HEK293 (cell line): ENCODE results near the gene TMCC2.

Source experiments
- CTCF ChIA-PET: fragments of 350-600 bp; formaldehyde crosslinking; extraction: SDS; loops from one replicate; lab custom pipeline; 2021; ENCODE audit warnings: antibody characterized with exemption; lab: Yijun Ruan, JAX
- POLR2A ChIA-PET: fragments of 300-600 bp; formaldehyde crosslinking; extraction: SDS; loops from one replicate; lab custom pipeline; 2020; ENCODE audit warnings: antibody characterized with exemption, inconsistent platforms; lab: Yijun Ruan, JAX
- H3K27ac ChIP-seq: fragments of 200-500 bp; sonication (Bioruptor generic); 2 replicates; pipeline ENCODE4 v1.5.1; 2014; ENCODE audit warnings: low read depth, low read length, control low read depth, inconsistent platforms; ENCODE audit errors: extremely low read depth
- H3K36me3 ChIP-seq, 2 experiments: fragments of 200-500 bp in 1 of 2; sonication (Bioruptor generic) in 1 of 2; 1 replicate in 1 of 2; 2 replicates in 1 of 2; pipeline ENCODE4 v1.5.1; 2014 to 2017; ENCODE audit warnings: inconsistent platforms in 2 of 2, low read length in 2 of 2; ENCODE audit not compliant: control insufficient read depth in 2 of 2, insufficient read depth in 1 of 2
- H3K4me1 ChIP-seq: fragments of 200-500 bp; sonication (Bioruptor generic); 2 replicates; pipeline ENCODE4 v1.5.1; 2014; ENCODE audit warnings: mild to moderate bottlenecking, low read length, inconsistent platforms; ENCODE audit not compliant: control insufficient read depth, insufficient read depth
- H3K4me3 ChIP-seq: 2 replicates; pipeline ENCODE4 v1.5.1; 2011; ENCODE audit warnings: low read depth, mild to moderate bottlenecking, control low read depth, low read length, moderate library complexity
- H3K9me3 ChIP-seq: fragments of 200-500 bp; sonication (Bioruptor generic); 2 replicates; pipeline ENCODE4 v1.5.1; 2014; ENCODE audit warnings: low read depth, low read length, inconsistent platforms; ENCODE audit not compliant: control insufficient read depth, insufficient read depth
- HOXD13 ChIP-seq: sonication (generic); formaldehyde crosslinking; IDR thresholded peaks from 2 replicates; pipeline ENCODE4 v1.8.0; 2022; ENCODE audit warnings: missing genetic modification reagents, borderline replicate concordance
- SP7 ChIP-seq: fragments of 450-650 bp; formaldehyde crosslinking; IDR thresholded peaks from 2 replicates; pipeline ENCODE4 v1.5.1; 2016; ENCODE audit warnings: missing biosample characterization, missing genetic modification characterization
- ZBTB20 ChIP-seq: fragments of 450-650 bp; formaldehyde crosslinking; IDR thresholded peaks from 2 replicates; pipeline ENCODE4 v1.5.1; 2016; ENCODE audit warnings: missing biosample characterization, missing genetic modification characterization
- ZBTB26 ChIP-seq: fragments of 450-650 bp; formaldehyde crosslinking; optimal IDR thresholded peaks from 2 replicates; pipeline ENCODE3; 2016; ENCODE audit warnings: missing biosample characterization, mild to moderate bottlenecking, missing genetic modification characterization
- ZFHX2 ChIP-seq: fragments of 450-650 bp; formaldehyde crosslinking; conservative IDR thresholded peaks from 2 replicates; pipeline ENCODE4 v1.5.1; 2016; ENCODE audit warnings: missing biosample characterization, missing genetic modification characterization
- ZFP3 ChIP-seq: fragments of 450-650 bp; formaldehyde crosslinking; IDR thresholded peaks from 2 replicates; pipeline ENCODE4 v1.5.1; 2016; ENCODE audit warnings: low read depth, missing biosample characterization, missing genetic modification characterization
- ZFP41 ChIP-seq: fragments of 450-650 bp; formaldehyde crosslinking; IDR thresholded peaks from 2 replicates; pipeline ENCODE4 v1.5.1; 2016; ENCODE audit warnings: missing biosample characterization, missing genetic modification characterization, borderline replicate concordance
- ZNF16 ChIP-seq: fragments of 450-650 bp; formaldehyde crosslinking; IDR thresholded peaks from 2 replicates; pipeline ENCODE4 v1.5.1; 2016; ENCODE audit warnings: low read depth, missing biosample characterization, missing genetic modification characterization
- ZNF202 ChIP-seq: fragments of 450-650 bp; formaldehyde crosslinking; IDR thresholded peaks from 2 replicates; pipeline ENCODE4 v1.5.1; 2016; ENCODE audit warnings: missing biosample characterization, missing genetic modification characterization, borderline replicate concordance
- ZNF221 ChIP-seq: fragments of 450-650 bp; formaldehyde crosslinking; IDR thresholded peaks from 2 replicates; pipeline ENCODE4 v1.5.1; 2017; ENCODE audit warnings: missing biosample characterization, missing genetic modification characterization, borderline replicate concordance
- ZNF266 ChIP-seq: fragments of 450-650 bp; formaldehyde crosslinking; IDR thresholded peaks from 2 replicates; pipeline ENCODE4 v1.5.1; 2016; ENCODE audit warnings: missing biosample characterization, missing genetic modification characterization, low read depth
- ZNF354C ChIP-seq: fragments of 450-650 bp; formaldehyde crosslinking; IDR thresholded peaks from 2 replicates; pipeline ENCODE4 v1.5.1; 2016; ENCODE audit warnings: missing biosample characterization, missing genetic modification characterization, low read depth, borderline replicate concordance
- ZNF48 ChIP-seq: fragments of 450-650 bp; formaldehyde crosslinking; IDR thresholded peaks from 2 replicates; pipeline ENCODE4 v1.5.1; 2016; ENCODE audit warnings: missing biosample characterization, missing genetic modification characterization
- ZNF488 ChIP-seq: fragments of 450-650 bp; formaldehyde crosslinking; IDR thresholded peaks from 2 replicates; pipeline ENCODE4 v1.5.1; 2016; ENCODE audit warnings: missing biosample characterization, missing genetic modification characterization
- ZNF510 ChIP-seq: fragments of 450-650 bp; formaldehyde crosslinking; IDR thresholded peaks from 2 replicates; pipeline ENCODE4 v1.5.1; 2018; ENCODE audit warnings: mild to moderate bottlenecking, missing genetic modification characterization, missing biosample characterization; ENCODE audit not compliant: insufficient replicate concordance
- ZNF561 ChIP-seq: fragments of 450-650 bp; IDR thresholded peaks from 2 replicates; pipeline ENCODE4 v1.5.1; 2018; ENCODE audit warnings: missing biosample characterization, missing genetic modification characterization, borderline replicate concordance
- ZNF600 ChIP-seq: fragments of 450-650 bp; formaldehyde crosslinking; IDR thresholded peaks from 2 replicates; pipeline ENCODE4 v1.5.1; 2016; ENCODE audit warnings: missing biosample characterization, missing genetic modification characterization
- ZNF664 ChIP-seq: fragments of 450-650 bp; formaldehyde crosslinking; IDR thresholded peaks from 2 replicates; pipeline ENCODE4 v1.5.1; 2016; ENCODE audit warnings: missing biosample characterization, missing genetic modification characterization
- ZNF692 ChIP-seq: fragments of 450-650 bp; formaldehyde crosslinking; IDR thresholded peaks from 2 replicates; pipeline ENCODE4 v1.5.1; 2016; ENCODE audit warnings: missing biosample characterization, missing genetic modification characterization
- ZNF768 ChIP-seq: fragments of 450-650 bp; formaldehyde crosslinking; IDR thresholded peaks from 2 replicates; pipeline ENCODE4 v1.5.1; 2018; ENCODE audit warnings: missing biosample characterization, mild to moderate bottlenecking, missing genetic modification characterization
- ZNF791 ChIP-seq: fragments of 450-650 bp; formaldehyde crosslinking; IDR thresholded peaks from 2 replicates; pipeline ENCODE4 v1.5.1; 2016; ENCODE audit warnings: missing biosample characterization, missing genetic modification characterization
- ZNF837 ChIP-seq: fragments of 450-650 bp; formaldehyde crosslinking; IDR thresholded peaks from 2 replicates; pipeline ENCODE4 v1.5.1; 2016; ENCODE audit warnings: missing biosample characterization, missing genetic modification characterization
- ZSCAN23 ChIP-seq: fragments of 450-650 bp; formaldehyde crosslinking; IDR thresholded peaks from 2 replicates; pipeline ENCODE4 v1.5.1; 2016; ENCODE audit warnings: missing biosample characterization, missing genetic modification characterization
- ZSCAN5A ChIP-seq: fragments of 450-650 bp; formaldehyde crosslinking; IDR thresholded peaks from 2 replicates; pipeline ENCODE4 v1.5.1; 2016; ENCODE audit warnings: missing biosample characterization, missing genetic modification characterization
- ZXDB ChIP-seq: fragments of 450-650 bp; formaldehyde crosslinking; IDR thresholded peaks from 2 replicates; pipeline ENCODE4 v1.5.1; 2016; ENCODE audit warnings: missing biosample characterization, missing genetic modification characterization
- TF ChIP-seq, protein P1 (sequence below): fragments of 450-650 bp; formaldehyde crosslinking; IDR thresholded peaks from 2 replicates; pipeline ENCODE4 v1.5.1; 2016; ENCODE audit warnings: missing biosample characterization, missing genetic modification characterization
- TF ChIP-seq, protein P2 (sequence below): fragments of 450-650 bp; IDR thresholded peaks from 2 replicates; pipeline ENCODE4 v1.5.1; 2018; ENCODE audit warnings: missing biosample characterization, missing genetic modification characterization

TMCC2 gene

DNA sequence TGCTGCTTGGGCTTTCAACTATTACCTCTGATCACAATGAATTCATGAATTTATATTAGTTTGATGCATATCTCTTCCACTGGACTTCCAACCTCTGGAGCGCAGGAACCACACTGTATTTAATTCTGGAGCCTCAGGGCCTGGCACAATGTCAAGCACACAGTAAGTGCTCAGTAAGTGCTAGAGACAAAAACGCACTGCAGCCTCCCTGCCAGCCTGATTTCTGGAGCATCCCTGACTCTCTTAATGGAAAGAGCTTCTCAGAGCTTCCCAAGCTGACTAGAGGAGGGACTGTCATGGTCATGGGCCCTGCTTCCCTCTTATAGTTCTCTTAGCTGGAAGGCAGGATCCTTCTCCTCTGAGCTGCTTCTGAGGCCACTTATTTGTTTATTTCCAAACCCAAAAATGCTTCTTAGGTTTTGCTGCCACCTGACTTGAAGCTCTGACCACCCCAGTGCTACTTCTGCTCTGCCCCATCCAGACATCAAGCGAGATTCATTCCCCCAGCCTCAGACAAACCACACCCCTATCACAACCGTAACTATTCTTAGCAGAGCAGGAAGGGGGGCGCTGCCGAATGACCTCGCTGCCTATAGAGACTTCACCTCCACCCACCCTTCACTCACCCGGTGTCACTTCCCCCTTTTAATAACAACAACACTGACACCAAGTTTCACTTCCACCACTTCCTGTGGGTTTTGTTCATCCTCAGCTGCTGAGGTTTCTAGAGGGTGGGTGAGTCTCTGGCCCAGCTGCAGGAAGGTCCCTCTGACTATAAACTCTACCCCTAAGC lies 60.2 kb downstream of the TMCC2 start (continued):
- TF ChIP-seq, protein P1, sequence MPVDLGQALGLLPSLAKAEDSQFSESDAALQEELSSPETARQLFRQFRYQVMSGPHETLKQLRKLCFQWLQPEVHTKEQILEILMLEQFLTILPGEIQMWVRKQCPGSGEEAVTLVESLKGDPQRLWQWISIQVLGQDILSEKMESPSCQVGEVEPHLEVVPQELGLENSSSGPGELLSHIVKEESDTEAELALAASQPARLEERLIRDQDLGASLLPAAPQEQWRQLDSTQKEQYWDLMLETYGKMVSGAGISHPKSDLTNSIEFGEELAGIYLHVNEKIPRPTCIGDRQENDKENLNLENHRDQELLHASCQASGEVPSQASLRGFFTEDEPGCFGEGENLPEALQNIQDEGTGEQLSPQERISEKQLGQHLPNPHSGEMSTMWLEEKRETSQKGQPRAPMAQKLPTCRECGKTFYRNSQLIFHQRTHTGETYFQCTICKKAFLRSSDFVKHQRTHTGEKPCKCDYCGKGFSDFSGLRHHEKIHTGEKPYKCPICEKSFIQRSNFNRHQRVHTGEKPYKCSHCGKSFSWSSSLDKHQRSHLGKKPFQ (tag by site-specific recombination), result no peak
- TF ChIP-seq ZNF561 (no peak), ZNF16 (tag by site-specific recombination) (no peak), SP7 (tag by site-specific recombination) (0 out of 2 replicates have a peak, but pooled peaks have one; percentile 25), ZFHX2 (tag by site-specific recombination) (peak; percentile 45), ZNF266 (tag by site-specific recombination) (no peak), ZFP41 (tag by site-specific recombination) (no peak), ZNF837 (tag by site-specific recombination) (no peak), ZNF768 (no peak), ZNF664 (tag by site-specific recombination) (peak; percentile 70), ZNF600 (tag by site-specific recombination) (no peak)

- TF ChIP-seq ZNF202 (tag by site-specific recombination) (no peak), ZNF692 (no peak), ZSCAN5A (tag by site-specific recombination) (no peak), ZNF561 (no peak), ZNF221 (tag by site-specific recombination) (no peak), HOXD13 (no peak), ZNF510 (no peak), ZSCAN23 (no peak), ZNF354C (no peak), ZBTB20 (tag by site-specific recombination) (no peak), ZNF791 (no peak), ZBTB26 (tag by site-specific recombination) (no peak), ZXDB (tag by site-specific recombination) (no peak), ZFP3 (tag by site-specific recombination) (no peak), ZNF48 (tag by site-specific recombination) (no peak), ZNF488 (tag by site-specific recombination) (no peak)
- TF ChIP-seq, protein P2, sequence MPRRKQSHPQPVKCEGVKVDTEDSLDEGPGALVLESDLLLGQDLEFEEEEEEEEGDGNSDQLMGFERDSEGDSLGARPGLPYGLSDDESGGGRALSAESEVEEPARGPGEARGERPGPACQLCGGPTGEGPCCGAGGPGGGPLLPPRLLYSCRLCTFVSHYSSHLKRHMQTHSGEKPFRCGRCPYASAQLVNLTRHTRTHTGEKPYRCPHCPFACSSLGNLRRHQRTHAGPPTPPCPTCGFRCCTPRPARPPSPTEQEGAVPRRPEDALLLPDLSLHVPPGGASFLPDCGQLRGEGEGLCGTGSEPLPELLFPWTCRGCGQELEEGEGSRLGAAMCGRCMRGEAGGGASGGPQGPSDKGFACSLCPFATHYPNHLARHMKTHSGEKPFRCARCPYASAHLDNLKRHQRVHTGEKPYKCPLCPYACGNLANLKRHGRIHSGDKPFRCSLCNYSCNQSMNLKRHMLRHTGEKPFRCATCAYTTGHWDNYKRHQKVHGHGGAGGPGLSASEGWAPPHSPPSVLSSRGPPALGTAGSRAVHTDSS (tag by site-specific recombination), result no peak
- TF ChIP-seq, all 188 proteins: peak for 0
- no peak overlapping the region for H3K27ac ChIP-seq
- no peaks in the 10 kb centered on the region for H3K36me3 ChIP-seq
- CTCF ChIA-PET, result no interaction called here
- POLR2A ChIA-PET, result no interaction called here
- peaks cover 5% of the 10 kb centered on the region for H3K4me1 ChIP-seq
- H3K4me3 ChIP-seq, result no peak overlapping the region
- H3K9me3 ChIP-seq, result no peaks in the 10 kb centered on the region
These were observed 63.9 kb downstream of the TMCC2 start for GRCh38 chr1:205291596-205291995.
